Effector CD4-positive, alpha-beta T cell (primary cell): ENCODE data around the gene ADGRB2.

ENCODE experiments used
- DNase-seq: peaks from one replicate; pipeline ENCODE4 v3.0.0-alpha.2; 2020
- total RNA-seq: gene quantifications from one replicate; lab custom pipeline; 2026; lab: John Stamatoyannopoulos, UW

The ADGRB2 gene, protein sequence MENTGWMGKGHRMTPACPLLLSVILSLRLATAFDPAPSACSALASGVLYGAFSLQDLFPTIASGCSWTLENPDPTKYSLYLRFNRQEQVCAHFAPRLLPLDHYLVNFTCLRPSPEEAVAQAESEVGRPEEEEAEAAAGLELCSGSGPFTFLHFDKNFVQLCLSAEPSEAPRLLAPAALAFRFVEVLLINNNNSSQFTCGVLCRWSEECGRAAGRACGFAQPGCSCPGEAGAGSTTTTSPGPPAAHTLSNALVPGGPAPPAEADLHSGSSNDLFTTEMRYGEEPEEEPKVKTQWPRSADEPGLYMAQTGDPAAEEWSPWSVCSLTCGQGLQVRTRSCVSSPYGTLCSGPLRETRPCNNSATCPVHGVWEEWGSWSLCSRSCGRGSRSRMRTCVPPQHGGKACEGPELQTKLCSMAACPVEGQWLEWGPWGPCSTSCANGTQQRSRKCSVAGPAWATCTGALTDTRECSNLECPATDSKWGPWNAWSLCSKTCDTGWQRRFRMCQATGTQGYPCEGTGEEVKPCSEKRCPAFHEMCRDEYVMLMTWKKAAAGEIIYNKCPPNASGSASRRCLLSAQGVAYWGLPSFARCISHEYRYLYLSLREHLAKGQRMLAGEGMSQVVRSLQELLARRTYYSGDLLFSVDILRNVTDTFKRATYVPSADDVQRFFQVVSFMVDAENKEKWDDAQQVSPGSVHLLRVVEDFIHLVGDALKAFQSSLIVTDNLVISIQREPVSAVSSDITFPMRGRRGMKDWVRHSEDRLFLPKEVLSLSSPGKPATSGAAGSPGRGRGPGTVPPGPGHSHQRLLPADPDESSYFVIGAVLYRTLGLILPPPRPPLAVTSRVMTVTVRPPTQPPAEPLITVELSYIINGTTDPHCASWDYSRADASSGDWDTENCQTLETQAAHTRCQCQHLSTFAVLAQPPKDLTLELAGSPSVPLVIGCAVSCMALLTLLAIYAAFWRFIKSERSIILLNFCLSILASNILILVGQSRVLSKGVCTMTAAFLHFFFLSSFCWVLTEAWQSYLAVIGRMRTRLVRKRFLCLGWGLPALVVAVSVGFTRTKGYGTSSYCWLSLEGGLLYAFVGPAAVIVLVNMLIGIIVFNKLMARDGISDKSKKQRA (N-terminal part only)
- total RNA-seq, result 5.1 reads per million, percentile 20 among the genes with 10 or more reads in this experiment

GRCh38 chr1:31764312-31765040, at the start of gene ADGRB2:
Gene ADGRB2, minus strand, starts transcription at chr1:31764340. Its CDS starts 7,119 bp downstream, at chr1:31757221.
- no peak for DNase-seq

- DNase-seq, result no peak
Observed at GRCh38 chr1:31812158-31812829, 48.2 kb upstream of the ADGRB2 start.

DNA sequence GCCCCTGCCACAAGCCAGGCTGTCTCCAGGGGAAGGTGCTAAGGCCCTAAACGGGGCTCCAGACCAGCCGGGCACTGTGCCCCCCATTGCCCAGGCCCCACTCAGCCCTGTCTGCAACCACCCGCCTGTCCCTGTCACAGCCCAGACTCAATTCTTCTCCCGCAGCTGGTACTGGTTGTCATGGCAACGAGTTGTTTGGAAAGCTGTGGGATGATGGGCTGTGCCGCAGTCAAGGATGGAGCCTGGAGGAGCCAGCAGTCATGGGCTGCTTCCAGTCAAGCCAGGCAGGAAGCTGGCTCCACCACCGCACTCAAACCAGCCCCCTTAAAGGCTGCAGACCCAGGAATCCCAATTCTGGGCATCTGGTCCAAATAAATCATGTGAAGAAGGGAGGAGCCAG, 47.5 kb upstream of the ADGRB2 start:
- no peak for DNase-seq

DNA sequence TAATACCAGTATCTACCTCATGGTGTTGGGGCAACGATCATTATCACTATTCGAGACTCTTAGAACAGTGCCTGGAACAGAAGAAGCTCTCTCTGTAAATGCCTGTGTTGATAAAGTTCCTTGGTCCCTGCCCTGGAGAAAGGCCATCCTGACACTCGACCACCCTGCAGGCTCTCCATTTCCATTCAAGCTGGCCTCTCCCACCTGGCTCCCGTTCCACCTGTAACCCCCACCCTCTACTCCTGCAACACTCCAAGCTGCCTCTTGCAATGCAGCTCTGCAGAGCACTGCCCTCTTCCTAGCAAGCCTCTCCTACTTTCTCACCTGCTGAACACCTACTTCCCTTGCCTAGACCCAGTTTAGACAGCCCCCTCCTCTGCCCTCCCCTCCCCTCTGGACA, 45.6 kb upstream of the ADGRB2 start:
- no peak for DNase-seq

DNA sequence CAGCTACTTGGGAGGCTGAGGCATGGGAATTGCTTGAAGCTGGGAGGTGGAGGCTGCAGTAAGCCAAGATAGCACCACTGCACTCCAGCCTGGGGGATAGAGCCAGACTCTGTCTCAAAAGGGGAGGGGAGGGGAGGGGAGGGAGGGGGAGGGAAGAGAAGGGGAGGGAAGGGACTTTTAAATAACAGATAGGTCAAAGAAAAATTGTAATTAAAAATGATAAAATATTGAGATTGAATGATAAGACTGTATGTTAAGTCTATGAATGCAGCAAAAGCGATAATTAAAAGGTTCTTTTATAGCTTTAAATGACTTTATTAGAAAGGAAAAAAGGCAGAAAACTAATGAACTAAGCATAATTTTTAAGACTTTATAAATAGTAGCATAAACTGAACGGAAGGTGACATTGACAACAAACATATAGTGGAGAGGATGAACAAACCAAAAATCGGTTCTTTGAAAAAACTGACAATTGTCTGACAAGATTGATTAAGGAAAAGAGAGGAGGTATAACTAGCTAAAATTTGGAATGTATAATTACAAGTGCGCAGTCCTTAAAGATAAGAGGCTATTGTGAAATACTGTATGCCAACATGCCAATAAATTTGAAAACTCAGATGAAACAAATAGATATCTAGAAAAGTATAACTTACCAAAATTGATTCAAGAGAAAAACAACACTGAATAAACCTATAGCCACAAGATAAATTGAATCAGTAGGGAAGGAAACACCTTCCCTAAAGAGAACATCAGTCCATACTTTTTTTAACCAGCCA, 43.3 kb upstream of the ADGRB2 start:
- no peak for DNase-seq

- no peak for DNase-seq
Observed at GRCh38 chr1:31805318-31805717, 41.2 kb upstream of the ADGRB2 start.

GRCh38 chr1:31804098-31804497, 40.0 kb upstream of the ADGRB2 start:
- no peak for DNase-seq

GRCh38 chr1:31803610-31804009, 39.5 kb upstream of the ADGRB2 start:
- no peak for DNase-seq

DNA sequence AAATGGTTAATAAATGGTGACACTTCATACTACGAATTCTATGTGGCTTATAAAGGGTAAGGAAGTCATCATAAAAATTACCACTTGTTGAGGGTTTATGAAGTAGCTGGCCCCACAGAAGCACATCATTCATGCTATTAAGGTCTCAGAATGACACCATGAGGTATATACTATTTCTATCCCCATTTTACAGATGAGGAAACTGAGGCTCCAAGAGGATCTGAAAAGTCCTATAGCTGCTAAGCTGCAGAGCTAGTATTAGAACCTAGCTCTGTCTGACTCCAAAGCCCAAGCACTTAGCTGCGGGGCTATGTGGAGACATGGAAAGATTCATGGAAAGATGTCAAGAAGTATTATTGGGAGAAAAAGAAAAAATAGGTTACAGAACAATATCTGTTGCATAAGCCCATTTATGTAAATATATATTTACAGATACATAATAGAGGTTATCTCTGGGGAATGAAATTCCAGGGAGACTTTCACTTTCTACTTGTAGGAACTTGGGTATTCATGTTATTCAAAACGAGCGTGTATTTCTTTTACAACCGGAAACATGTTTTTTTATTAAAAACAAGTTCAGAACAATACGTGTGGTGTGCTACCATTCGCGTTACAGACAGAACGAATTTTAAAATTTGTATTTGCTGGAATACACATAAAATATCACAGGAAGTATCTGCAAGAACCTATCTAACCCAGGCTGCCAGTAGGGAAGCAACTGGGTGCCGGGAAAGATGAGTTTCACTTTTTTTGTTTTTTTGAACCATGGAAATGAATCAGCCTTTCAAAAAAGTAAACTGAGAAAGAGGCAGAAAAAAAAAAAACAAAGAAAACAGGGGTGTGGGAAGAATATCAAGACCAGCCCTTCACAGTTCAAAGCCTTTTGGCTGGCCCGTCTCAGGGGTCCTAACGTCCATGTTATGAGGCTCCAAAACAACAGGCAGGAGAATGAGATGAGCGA, 38.3 kb upstream of the ADGRB2 start:
- no peak for DNase-seq

DNA sequence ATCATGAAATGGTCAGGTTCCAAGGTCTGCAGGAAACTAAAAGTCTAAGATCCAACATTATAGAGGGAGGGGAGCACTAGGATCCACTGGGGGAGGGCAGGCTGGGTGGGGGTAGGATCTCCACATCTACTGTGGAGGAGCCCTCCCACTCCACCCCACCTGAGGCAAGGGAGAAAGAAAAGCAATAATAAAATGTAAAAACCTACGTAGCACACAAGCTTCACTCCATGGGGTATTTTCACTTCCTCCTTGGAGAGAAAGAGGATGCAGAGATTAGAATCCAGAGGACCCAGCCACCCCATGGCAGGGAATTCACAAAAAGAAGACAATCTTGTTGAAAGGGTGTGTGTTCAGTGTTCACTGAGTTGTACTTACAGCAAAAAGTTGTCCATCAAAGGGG, 37.3 kb upstream of the ADGRB2 start:
- DNase-seq, result no peak

- DNase-seq, result no peak
Observed at GRCh38 chr1:31800674-31800967, 36.5 kb upstream of the ADGRB2 start.

- no peak for DNase-seq
Observed at GRCh38 chr1:31799895-31800673, 35.9 kb upstream of the ADGRB2 start.

- no peak for DNase-seq
Observed at GRCh38 chr1:31799196-31799894, 35.2 kb upstream of the ADGRB2 start.

GRCh38 chr1:31798433-31799195, 34.5 kb upstream of the ADGRB2 start:
- DNase-seq, result no peak

DNA sequence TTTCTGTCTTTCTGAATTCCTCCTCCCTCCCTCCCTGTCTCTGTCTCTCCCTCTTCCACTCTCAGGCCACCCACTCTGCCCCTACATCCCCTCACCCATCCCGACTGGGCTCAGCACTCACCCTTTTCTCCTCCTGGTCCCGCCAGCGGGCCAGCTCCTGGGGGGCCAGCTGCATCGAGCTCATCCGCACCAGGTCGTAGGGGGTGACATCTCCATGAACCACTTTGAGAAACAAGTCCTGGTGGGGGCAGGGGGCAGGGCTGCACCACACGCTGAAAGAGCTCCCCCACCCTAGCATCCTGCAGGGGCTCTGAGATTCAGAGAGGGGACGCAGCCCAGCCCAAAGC, 33.9 kb upstream of the ADGRB2 start:
- no peak for DNase-seq

GRCh38 chr1:31797216-31797615, 33.1 kb upstream of the ADGRB2 start:
- no peak for DNase-seq

DNA sequence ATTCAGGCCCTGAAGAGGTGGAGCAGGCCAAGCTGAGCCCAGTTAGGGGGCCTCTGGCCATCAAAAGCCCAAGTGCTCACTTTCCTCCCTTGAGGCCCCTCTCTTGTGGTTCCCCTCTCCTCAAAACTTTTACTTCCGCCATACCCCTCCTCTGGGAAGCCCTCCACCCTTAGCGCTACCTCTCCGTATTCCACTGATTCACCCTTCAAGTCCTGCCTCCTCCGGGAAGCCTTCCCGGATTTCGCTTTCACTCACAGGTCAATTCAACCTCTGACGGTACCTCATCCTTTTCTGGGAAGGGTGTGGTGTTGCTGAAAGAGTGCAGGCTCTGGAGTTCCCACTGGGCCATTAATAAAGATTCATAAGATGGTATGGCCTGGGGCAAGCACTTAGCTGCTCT, 32.6 kb upstream of the ADGRB2 start:
- DNase-seq, result no peak
